Measurements from ENCODE around the gene TTC28.

DNA sequence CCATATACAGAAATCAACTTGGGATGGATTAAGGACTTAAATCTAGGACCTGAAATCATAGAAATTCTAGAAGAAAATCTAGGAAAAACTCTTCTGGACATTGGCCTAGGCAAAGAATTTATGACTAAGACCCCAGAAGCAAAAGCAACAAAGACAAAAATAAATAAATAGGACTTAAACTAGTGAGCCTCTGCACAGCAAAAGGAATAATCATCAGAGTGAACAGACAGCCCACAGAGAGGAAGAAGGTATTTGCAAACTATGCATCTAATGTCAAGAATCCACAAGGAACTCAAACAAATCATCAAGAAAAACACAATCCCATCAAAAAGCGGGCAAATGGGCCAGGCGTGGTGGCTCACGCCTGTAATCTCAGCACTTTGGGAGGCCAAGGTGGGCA is 32.4 kb downstream of the TTC28 start:
- TF ChIP-seq, protein P1, sequence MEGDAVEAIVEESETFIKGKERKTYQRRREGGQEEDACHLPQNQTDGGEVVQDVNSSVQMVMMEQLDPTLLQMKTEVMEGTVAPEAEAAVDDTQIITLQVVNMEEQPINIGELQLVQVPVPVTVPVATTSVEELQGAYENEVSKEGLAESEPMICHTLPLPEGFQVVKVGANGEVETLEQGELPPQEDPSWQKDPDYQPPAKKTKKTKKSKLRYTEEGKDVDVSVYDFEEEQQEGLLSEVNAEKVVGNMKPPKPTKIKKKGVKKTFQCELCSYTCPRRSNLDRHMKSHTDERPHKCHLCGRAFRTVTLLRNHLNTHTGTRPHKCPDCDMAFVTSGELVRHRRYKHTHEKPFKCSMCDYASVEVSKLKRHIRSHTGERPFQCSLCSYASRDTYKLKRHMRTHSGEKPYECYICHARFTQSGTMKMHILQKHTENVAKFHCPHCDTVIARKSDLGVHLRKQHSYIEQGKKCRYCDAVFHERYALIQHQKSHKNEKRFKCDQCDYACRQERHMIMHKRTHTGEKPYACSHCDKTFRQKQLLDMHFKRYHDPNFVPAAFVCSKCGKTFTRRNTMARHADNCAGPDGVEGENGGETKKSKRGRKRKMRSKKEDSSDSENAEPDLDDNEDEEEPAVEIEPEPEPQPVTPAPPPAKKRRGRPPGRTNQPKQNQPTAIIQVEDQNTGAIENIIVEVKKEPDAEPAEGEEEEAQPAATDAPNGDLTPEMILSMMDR (IDR thresholded peaks at IDR 0.05) = no peak
- no peak for TF ChIP-seq POLR2A (IDR thresholded peaks at IDR 0.05)

Data from lower leg skin (tissue), 3 donors.